Mucosa of rectum (tissue), 2 donors: Measurements from ENCODE around the gene ASCL5.

Experiments
- H3K27ac ChIP-seq, 2 donors: one replicate each; pipeline ENCODE4 v1.7.0; 2013; ENCODE audit warnings: inconsistent platforms in 2 of 2, low read depth in 2 of 2, low read length in 2 of 2
- H3K27me3 ChIP-seq, 2 donors: one replicate each; pipeline ENCODE4 v1.7.0; 2013; ENCODE audit warnings: low read length in 2 of 2; ENCODE audit not compliant: control insufficient read depth in 2 of 2, insufficient read depth in 2 of 2
- H3K36me3 ChIP-seq, 2 donors: one replicate each; pipeline ENCODE4 v1.7.0; 2013; ENCODE audit warnings: low read length in 2 of 2; ENCODE audit not compliant: control insufficient read depth in 2 of 2, insufficient read depth in 2 of 2
- H3K4me1 ChIP-seq, 2 donors: one replicate each; pipeline ENCODE4 v1.7.0; 2013; ENCODE audit warnings: low read length in 2 of 2, mild to moderate bottlenecking in 1 of 2; ENCODE audit not compliant: control insufficient read depth in 2 of 2, insufficient read depth in 2 of 2
- H3K4me3 ChIP-seq, 2 donors: one replicate each; pipeline ENCODE4 v1.7.0; 2013; ENCODE audit warnings: low read length in 2 of 2
- H3K9ac ChIP-seq, 2 donors: one replicate each; pipeline ENCODE4 v1.7.0; 2013; ENCODE audit warnings: low read length in 2 of 2, low read depth in 1 of 2, mild to moderate bottlenecking in 1 of 2
- H3K9me3 ChIP-seq, 2 donors: one replicate each; pipeline ENCODE4 v1.7.0; 2013; ENCODE audit warnings: low read length in 2 of 2; ENCODE audit not compliant: control insufficient read depth in 2 of 2
- donor health status: healthy.
- donor health status: Normal muscosa, but diverticular disease.

The ASCL5 gene

DNA sequence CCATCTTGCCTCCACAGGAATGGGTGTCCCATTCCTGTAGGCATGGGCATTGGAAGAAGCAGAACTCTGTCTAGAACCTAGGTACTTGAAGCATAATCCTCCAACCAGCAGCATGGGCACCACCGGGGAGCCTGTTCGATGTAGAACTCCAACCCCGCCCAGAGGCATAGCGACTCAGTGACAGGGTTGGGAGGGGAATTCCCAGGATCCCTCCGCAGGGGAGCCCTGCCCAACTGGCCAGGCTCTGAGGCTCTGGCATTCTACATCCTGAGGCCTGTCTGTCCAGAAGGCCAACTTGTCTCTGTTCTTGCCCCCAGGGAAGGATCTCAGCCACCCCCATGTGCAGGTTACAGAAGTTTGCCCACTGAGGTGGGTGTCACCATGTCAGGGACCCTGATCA lies 53.0 kb downstream of the ASCL5 start:
- Histone ChIP-seq H3K4me1 (no peaks in the 10 kb centered on the region), H3K9me3 (no peaks in the 10 kb centered on the region), H3K27me3 (peaks cover 0 to 3% of the 10 kb centered on the region in 2 donors), H3K27ac (no peak overlapping the region), H3K9ac (no peak overlapping the region), H3K4me3 (no peak overlapping the region), H3K36me3 (no peaks in the 10 kb centered on the region)

GRCh38 chr1:201072922-201073321 lies 54.1 kb downstream of the ASCL5 start:
- Histone ChIP-seq H3K9me3 (no peaks in the 10 kb centered on the region), H3K36me3 (no peaks in the 10 kb centered on the region), H3K9ac (no peak overlapping the region), H3K4me3 (no peak overlapping the region), H3K27me3 (peaks cover 0 to 3% of the 10 kb centered on the region in 2 donors), H3K27ac (no peak overlapping the region), H3K4me1 (no peaks in the 10 kb centered on the region)

DNA sequence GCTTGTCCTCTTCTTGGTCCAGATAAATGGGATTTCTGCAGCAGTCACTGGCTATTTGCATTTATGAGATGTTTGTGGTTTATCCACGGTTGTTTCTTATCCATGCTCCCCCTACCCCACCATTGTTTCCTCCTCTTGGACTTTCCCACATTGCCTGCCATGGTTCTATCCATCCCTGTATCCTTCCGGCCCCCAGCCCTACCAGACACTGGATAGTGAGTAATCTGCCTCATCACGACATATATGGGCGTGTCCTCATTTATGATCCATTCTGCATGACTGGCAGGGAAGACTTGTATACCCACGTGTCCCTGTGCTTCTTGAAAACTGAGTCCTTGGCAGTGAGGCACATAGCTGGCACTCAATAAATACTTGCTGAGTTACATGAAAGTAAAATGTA lies 54.8 kb downstream of the ASCL5 start:
- H3K27me3 ChIP-seq = peaks cover 0 to 3% of the 10 kb centered on the region in 2 donors

DNA sequence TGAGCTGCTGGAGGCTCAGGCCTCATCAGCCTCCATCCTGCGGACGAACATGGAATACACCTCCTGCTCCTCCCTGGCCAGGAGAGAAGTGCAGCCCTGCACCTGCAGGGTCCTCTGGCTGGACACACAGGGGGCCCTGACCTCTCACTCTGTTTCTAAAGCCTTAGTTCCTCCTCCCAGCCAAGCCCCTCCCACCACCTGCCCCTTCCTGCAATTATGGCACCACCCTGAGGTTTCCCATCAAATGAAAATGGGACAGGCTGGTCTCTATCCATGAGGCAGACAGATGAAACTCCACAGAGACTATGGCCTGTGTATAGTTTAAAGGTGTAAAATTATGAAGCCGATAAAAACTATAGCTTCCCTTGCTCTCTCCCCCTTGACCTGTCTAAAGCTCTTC lies 57.3 kb downstream of the ASCL5 start:
- no peaks in the 10 kb centered on the region for H3K4me1 ChIP-seq
- no peak overlapping the region for H3K4me3 ChIP-seq
- no peaks in the 10 kb centered on the region for H3K36me3 ChIP-seq
- H3K27me3 ChIP-seq = peaks cover 0 to 3% of the 10 kb centered on the region in 2 donors
- H3K27ac ChIP-seq = no peak overlapping the region
- no peaks in the 10 kb centered on the region for H3K9me3 ChIP-seq
- no peak overlapping the region for H3K9ac ChIP-seq

More for the DNA sequence above, 54.8 kb downstream of the ASCL5 start:
- H3K4me1 ChIP-seq = no peaks in the 10 kb centered on the region
- no peaks in the 10 kb centered on the region for H3K36me3 ChIP-seq
- no peaks in the 10 kb centered on the region for H3K9me3 ChIP-seq
- H3K4me3 ChIP-seq = no peak overlapping the region
- no peak overlapping the region for H3K27ac ChIP-seq
- H3K9ac ChIP-seq = no peak overlapping the region

GRCh38 chr1:201068976-201069375 lies 58.0 kb downstream of the ASCL5 start:
- no peak overlapping the region for H3K9ac ChIP-seq
- H3K27ac ChIP-seq = no peak overlapping the region
- no peak overlapping the region for H3K4me3 ChIP-seq
- no peaks in the 10 kb centered on the region for H3K4me1 ChIP-seq
- no peaks in the 10 kb centered on the region for H3K36me3 ChIP-seq
- peaks cover 0 to 3% of the 10 kb centered on the region in 2 donors for H3K27me3 ChIP-seq
- H3K9me3 ChIP-seq = no peaks in the 10 kb centered on the region

DNA sequence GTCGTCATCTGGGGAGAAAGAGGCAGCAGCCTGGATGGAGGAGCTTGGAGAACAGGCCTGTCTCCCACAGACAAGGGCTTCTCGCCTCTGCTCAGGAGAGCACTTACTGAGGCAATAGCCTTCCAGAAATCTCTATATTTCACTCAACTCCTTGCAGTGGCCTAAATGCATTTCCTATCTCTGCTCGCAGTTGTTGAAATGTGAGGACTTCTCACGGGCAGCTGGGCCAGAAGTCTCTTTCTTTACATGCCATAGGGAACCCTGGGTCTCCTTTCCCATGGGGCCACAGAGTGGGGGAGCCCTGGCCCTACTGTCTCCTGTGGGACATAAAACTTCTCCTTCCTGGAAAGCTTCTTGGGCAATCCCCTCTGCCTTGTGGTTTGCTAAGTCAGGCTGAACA lies 60.0 kb downstream of the ASCL5 start:
- Histone ChIP-seq H3K27me3 (peaks cover 0 to 1% of the 10 kb centered on the region in 2 donors), H3K4me3 (no peak overlapping the region), H3K4me1 (no peaks in the 10 kb centered on the region), H3K9me3 (no peaks in the 10 kb centered on the region), H3K9ac (no peak overlapping the region), H3K27ac (no peak overlapping the region), H3K36me3 (no peaks in the 10 kb centered on the region)

DNA sequence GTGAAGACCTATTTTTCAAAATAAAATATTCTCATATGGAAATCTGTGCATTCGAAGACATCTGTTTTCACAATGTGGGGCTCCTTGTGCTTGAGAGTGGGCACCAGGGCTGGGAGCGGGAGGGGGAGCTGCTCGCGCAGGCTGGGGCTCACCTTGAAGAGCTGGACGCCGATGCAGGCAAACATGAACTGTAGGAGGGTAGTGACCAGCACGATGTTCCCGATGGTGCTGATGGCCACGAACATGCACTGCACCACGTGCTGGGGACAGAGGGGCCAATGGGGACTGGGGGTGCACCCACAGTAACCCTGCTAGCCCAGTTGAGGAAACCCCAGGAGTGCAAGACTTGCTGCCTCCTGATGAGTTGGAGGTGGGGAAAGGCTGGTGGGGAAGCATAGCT lies 61.3 kb downstream of the ASCL5 start:
- no peak overlapping the region for H3K9ac ChIP-seq
- no peaks in the 10 kb centered on the region for H3K27me3 ChIP-seq
- H3K9me3 ChIP-seq = no peaks in the 10 kb centered on the region
- H3K36me3 ChIP-seq = no peaks in the 10 kb centered on the region
- H3K4me1 ChIP-seq = no peaks in the 10 kb centered on the region
- no peak overlapping the region for H3K4me3 ChIP-seq
- no peak overlapping the region for H3K27ac ChIP-seq

DNA sequence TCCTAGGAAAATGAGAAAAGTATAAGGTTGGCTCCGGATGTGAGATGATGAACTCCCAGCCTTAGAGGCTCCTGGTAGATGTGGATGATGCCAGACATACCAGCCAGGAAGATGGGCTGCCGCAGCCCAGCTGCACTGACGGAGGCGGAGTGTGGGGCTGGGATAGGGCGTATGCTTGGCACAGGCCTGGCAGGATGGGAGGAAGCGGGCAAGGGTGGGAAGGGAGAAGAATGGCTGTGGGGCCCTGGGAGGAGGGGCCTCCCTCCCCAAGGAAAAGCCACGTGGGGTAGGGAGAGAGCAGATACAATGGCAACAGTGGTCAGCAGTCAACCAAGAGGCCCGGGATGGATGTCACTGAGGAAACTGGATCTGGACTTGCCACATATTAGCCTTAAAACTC lies 62.2 kb downstream of the ASCL5 start:
- H3K9ac ChIP-seq = no peak overlapping the region
- no peaks in the 10 kb centered on the region for H3K36me3 ChIP-seq
- H3K4me1 ChIP-seq = peaks cover 0 to 1% of the 10 kb centered on the region in 2 donors
- no peak overlapping the region for H3K4me3 ChIP-seq
- H3K9me3 ChIP-seq = no peaks in the 10 kb centered on the region
- no peaks in the 10 kb centered on the region for H3K27me3 ChIP-seq
- H3K27ac ChIP-seq = no peak overlapping the region
